ENCODE measurements around the gene TMEM131.

GRCh38 chr2:97953853-97954252 lies 41.9 kb downstream of the TMEM131 start:
- no peak for TF ChIP-seq POLR2A (IDR thresholded peaks at IDR 0.05; ENCODE audit: control extremely low read depth in 1 of 2, low read depth in 2 of 2, low read length in 2 of 2)
- TF ChIP-seq YY1 (IDR thresholded peaks at IDR 0.05; ENCODE audit: low read depth, low read length): no peak
- TF ChIP-seq HDAC2 (IDR thresholded peaks at IDR 0.05; ENCODE audit: borderline replicate concordance in 1 of 2, low read depth in 2 of 2, low read length in 2 of 2): no peak
- no peak for TF ChIP-seq CTCF (IDR thresholded peaks at IDR 0.05; ENCODE audit: control extremely low read depth in 1 of 3, insufficient read depth in 1 of 3, low read depth in 1 of 3, low read length in 3 of 3)
- TF ChIP-seq JUN (IDR thresholded peaks at IDR 0.05; ENCODE audit: low read depth, low read length): no peak
- no peak for TF ChIP-seq HDAC6 (IDR thresholded peaks at IDR 0.05; ENCODE audit: low read depth, low read length)
- TF ChIP-seq POLR2AphosphoS5 (IDR thresholded peaks at IDR 0.05; ENCODE audit: low read depth, low read length): no peak
- TF ChIP-seq CBX5 (IDR thresholded peaks at IDR 0.05; ENCODE audit: low read depth, low read length): no peak
- no peak for TF ChIP-seq TAF1 (IDR thresholded peaks at IDR 0.05; ENCODE audit: low read depth, low read length)
- TF ChIP-seq SIRT6 (IDR thresholded peaks at IDR 0.05; ENCODE audit: low read length): no peak
- no peak for TF ChIP-seq KDM5A (IDR thresholded peaks at IDR 0.05; ENCODE audit: low read length)
- TF ChIP-seq USF2 (IDR thresholded peaks at IDR 0.05; ENCODE audit: low read length): no peak
- TF ChIP-seq CREB1 (IDR thresholded peaks at IDR 0.05): no peak

All from H1 (cell line).